Activated CD8-positive, alpha-beta T cell treated with anti-CD3 and anti-CD28 coated beads for 36 hours (primary cell): ENCODE results near the gene ITSN1. TPM values are rescaled to one million over a fixed set of nuclear protein-coding genes. Genes with fewer than 3 reads are reported as not detected.

Experiments
- ATAC-seq: fragments of 200-7000 bp; cut with Tn5 transposase; one replicate; pipeline ENCODE4 v1.10.0; 2021; ENCODE audit warnings: mild to moderate bottlenecking, moderate library complexity
- CTCF ChIA-PET: fragments of 350-600 bp; sonication (Branson Sonifier 250); formaldehyde crosslinking; loops from one replicate; lab custom pipeline; 2021; ENCODE audit warnings: antibody characterized with exemption; lab: Charles Lee
- POLR2A ChIA-PET: fragments of 350-600 bp; sonication (Branson Sonifier 250); formaldehyde crosslinking; loops from one replicate; lab custom pipeline; 2021; ENCODE audit warnings: antibody characterized with exemption; lab: Charles Lee
- DNase-seq: peaks from one replicate; pipeline ENCODE4 v3.0.0-alpha.2; 2020
- H3K27ac Mint-ChIP-seq: one replicate; pipeline ENCODE4 v1.8.0; 2021; ENCODE audit warnings: mild to moderate bottlenecking, mixed read lengths
- H3K27me3 Mint-ChIP-seq: one replicate; pipeline ENCODE4 v1.8.0; 2021; ENCODE audit warnings: mixed read lengths
- H3K36me3 Mint-ChIP-seq: one replicate; pipeline ENCODE4 v1.8.0; 2021; ENCODE audit warnings: low read depth, mixed read lengths
- H3K4me1 Mint-ChIP-seq: one replicate; pipeline ENCODE4 v1.8.0; 2021; ENCODE audit warnings: low read depth, mixed read lengths
- H3K4me3 Mint-ChIP-seq: one replicate; pipeline ENCODE4 v1.8.0; 2021; ENCODE audit warnings: mild to moderate bottlenecking, moderate library complexity, mixed read lengths
- H3K9me3 Mint-ChIP-seq: one replicate; pipeline ENCODE4 v1.8.0; 2021; ENCODE audit warnings: mixed read lengths
- intact Hi-C: fragments of 100-400 bp; cut with micrococcal nuclease; formaldehyde crosslinking; loops from one replicate; pipeline ENCODE4 v1.10.0; 2022
- total RNA-seq, 2 experiments: library from RNA; stranded (reverse); gene quantifications; one replicate each; pipeline ENCODE4 v1.2.3, GENCODE V29; 2021
- TF ChIP-seq, protein P1 (sequence below): fragments of 200-600 bp; IDR thresholded peaks from one replicate; pipeline ENCODE4 v1.8.0; 2022; ENCODE audit warnings: antibody characterized with exemption, mild to moderate bottlenecking

ITSN1 gene
- total RNA-seq, 2 experiments from 2014 or later: 4.4 to 4.7 TPM

GRCh38 chr21:33650929-33651509 is 8.7 kb downstream of the ITSN1 start:
- CTCF ChIA-PET: interaction anchor here (1.2 kb wide), 1 partner anchor 244 kb away, joined by 3 read pairs; no protein-coding TSS in a partner anchor

DNA sequence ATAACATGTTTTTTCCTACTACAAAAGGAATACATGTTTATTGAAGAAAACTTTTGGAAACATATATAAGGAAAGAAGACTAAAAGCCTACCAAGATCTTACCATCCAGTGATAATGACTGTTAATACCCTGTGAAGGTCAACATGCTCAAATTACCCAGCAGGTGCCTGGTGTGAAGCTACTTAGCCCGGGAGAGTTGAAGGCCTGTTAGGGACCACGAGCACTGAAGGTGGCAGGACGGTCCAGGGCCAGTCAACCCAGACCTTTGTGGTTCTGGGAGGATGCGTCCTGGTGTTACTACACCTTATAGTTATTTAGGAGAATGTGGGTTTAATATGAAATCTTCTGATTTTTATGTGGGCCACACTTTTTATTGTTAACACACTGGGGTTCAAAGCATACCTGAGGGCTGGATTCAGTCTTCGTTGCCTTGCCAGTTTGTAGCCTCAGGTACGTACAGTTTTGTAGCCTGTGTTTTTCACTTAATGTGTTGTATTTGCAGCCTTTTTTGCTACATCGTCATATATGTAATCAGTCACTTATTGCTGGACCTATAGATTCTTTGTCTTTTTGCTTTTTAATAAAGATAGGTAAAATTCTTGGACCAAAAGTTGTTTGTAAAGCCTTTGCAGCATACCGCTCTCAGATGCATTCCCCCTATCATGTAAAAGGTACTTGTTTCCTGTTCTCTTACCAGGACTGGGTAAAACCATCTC is 9.8 kb downstream of the ITSN1 start:
- CTCF ChIA-PET: no interaction called here
- DNase-seq (no peak), ATAC-seq (no peak)
- Mint-ChIP-seq H3K4me1 (peaks cover 1% of the 10 kb centered on the region), H3K4me3 (no peak overlapping the region), H3K27me3 (no peaks in the 10 kb centered on the region), H3K27ac (no peak overlapping the region), H3K9me3 (no peaks in the 10 kb centered on the region), H3K36me3 (no peaks in the 10 kb centered on the region)
- TF ChIP-seq, protein P1, sequence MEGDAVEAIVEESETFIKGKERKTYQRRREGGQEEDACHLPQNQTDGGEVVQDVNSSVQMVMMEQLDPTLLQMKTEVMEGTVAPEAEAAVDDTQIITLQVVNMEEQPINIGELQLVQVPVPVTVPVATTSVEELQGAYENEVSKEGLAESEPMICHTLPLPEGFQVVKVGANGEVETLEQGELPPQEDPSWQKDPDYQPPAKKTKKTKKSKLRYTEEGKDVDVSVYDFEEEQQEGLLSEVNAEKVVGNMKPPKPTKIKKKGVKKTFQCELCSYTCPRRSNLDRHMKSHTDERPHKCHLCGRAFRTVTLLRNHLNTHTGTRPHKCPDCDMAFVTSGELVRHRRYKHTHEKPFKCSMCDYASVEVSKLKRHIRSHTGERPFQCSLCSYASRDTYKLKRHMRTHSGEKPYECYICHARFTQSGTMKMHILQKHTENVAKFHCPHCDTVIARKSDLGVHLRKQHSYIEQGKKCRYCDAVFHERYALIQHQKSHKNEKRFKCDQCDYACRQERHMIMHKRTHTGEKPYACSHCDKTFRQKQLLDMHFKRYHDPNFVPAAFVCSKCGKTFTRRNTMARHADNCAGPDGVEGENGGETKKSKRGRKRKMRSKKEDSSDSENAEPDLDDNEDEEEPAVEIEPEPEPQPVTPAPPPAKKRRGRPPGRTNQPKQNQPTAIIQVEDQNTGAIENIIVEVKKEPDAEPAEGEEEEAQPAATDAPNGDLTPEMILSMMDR: no peak
- intact Hi-C loops: no loop called here
- POLR2A ChIA-PET: no interaction called here

More at GRCh38 chr21:33650929-33651509, 8.7 kb downstream of the ITSN1 start:
- POLR2A ChIA-PET: no interaction called here
- ATAC-seq (no peak), DNase-seq (no peak)
- Mint-ChIP-seq H3K27ac (no peak overlapping the region), H3K4me3 (no peak overlapping the region), H3K27me3 (no peaks in the 10 kb centered on the region), H3K4me1 (no peaks in the 10 kb centered on the region), H3K36me3 (no peaks in the 10 kb centered on the region), H3K9me3 (no peaks in the 10 kb centered on the region)
- intact Hi-C loops: no loop called here
- TF ChIP-seq, protein P1: no peak

DNA sequence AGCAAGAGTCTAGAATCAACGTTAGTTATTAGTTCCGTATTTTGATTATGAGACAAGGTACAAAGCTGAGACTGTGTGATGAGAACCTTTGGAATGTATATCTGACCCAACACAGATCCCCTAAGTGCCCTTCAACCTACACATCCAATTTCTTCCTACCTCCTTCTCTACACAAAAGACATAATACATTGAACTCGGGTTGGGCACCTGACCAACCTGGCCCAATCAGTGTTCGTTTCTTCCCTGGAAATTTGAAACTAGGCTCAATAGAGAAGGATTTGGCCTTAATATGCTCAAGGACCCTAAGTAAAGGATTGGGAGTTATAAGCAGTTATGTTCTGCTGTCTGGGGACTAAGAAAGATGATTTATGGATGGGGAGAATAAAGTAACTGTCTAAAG is 12.1 kb downstream of the ITSN1 start:
- no peak for ATAC-seq
- Mint-ChIP-seq H3K27me3 (peaks cover 4% of the 10 kb centered on the region), H3K4me3 (no peak overlapping the region), H3K36me3 (no peaks in the 10 kb centered on the region), H3K4me1 (peaks cover 2% of the 10 kb centered on the region), H3K9me3 (no peaks in the 10 kb centered on the region), H3K27ac (no peak overlapping the region)
- POLR2A ChIA-PET: no interaction called here
- DNase-seq: no peak
- CTCF ChIA-PET: no interaction called here
- TF ChIP-seq, protein P1: no peak
- intact Hi-C loops: no loop called here

DNA sequence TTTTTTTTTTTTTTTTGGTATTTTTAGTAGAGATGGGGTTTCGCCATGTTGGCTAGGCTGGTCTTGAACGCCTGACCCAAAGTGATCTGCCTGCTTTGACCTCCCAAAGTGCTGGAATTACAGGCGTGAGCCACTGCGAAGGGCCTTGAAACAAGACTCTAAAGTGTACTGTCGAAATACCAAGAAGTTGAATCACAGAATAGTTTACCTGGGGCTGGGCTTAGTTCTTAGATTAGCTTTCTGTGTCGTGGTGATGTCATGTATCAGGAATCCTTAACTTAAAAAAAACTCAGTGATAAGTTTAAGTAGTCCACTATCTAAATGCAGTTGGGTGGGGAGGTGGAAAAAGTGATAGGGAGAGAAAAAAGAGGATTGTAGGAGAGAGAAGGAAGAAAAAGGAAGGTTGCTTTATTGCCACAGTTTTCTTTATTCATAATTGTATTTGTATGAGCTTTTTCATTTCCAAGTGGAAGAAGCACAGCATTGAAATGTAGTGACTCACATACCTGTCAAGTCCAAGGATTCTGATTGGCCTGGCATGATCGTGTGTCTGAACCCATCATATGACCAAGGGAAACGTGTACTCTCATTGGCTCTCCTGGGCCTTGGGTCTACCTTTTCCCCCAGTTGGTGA is 13.4 kb downstream of the ITSN1 start:
- no peak for ATAC-seq
- Mint-ChIP-seq H3K27me3 (peaks cover 4% of the 10 kb centered on the region), H3K36me3 (no peaks in the 10 kb centered on the region), H3K27ac (no peak overlapping the region), H3K9me3 (no peaks in the 10 kb centered on the region), H3K4me3 (no peak overlapping the region), H3K4me1 (peaks cover 2% of the 10 kb centered on the region)
- no peak for DNase-seq
- POLR2A ChIA-PET: interaction anchor here (0.6 kb wide), 1 partner anchor 712 kb away, joined by 3 read pairs; no protein-coding TSS in a partner anchor
- CTCF ChIA-PET: no interaction called here
- intact Hi-C loops: no loop called here
- TF ChIP-seq, protein P1: no peak
